M059J (cell line): ENCODE results near the gene TNK2. TPM values are rescaled to one million over a fixed set of nuclear protein-coding genes. Genes with fewer than 3 reads are reported as not detected.
"Not testable (repeated sequence)": the region's sequence is repeated elsewhere in the genome, so short reads cannot be mapped to it uniquely, and the experiment has no call there.

Experiments used
- DNase-seq: peaks from one replicate; pipeline ENCODE4 v3.0.0-alpha.2; 2012; ENCODE audit warnings: low read depth
- total RNA-seq: library from RNA; depleted of rRNA; stranded (reverse); fragments of >200 nt; shearing (Covaris generic); gene quantifications from 2 replicates; pipeline ENCODE4 v1.2.3, GENCODE V29; 2014

Gene TNK2
- total RNA-seq, 1 experiment from 2014 or later, result 13.9 TPM

- peak; percentile 89 for DNase-seq
Observed at GRCh38 chr3:195850857-195851543, 57.4 kb downstream of the TNK2 start.

DNA sequence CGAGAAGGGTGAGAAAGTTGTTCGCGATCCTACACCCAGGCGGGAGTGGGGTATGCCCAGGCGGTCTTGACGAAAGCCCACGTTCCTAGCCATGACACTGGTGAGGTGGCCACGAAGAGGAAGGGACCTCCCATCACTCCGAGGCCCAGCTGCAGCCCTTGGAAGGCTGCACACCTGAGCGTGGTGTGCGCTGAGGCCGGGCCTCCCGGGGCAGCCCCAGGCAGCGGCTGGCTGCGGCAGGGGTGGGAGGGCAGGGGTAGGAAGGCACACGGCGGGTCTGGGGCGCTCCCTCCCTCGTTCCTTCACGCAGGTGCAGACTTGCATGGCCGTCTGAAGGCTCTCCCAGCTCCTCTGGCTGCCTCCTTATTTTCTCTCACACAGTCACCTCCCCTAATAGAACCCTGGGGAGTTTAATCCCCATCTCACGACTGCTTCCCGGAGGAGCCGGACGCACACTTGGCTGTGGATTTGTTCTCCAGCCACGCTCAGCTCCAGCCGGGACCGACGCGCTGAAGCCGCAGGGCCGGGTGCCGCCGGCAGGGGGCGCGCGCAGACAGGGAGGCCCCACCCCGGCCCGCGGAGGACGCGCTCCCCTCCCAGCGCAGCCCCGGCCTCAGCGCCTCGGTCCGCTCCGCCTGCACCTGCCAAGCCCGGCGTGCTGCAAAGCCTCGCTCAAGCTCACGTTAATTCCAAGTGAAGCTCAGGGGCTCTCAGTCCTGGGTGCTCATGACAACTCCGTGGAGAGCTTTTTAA, 58.9 kb downstream of the TNK2 start:
- no peak for DNase-seq

GRCh38 chr3:195847055-195847950, 61.0 kb downstream of the TNK2 start:
- peak; percentile 96 for DNase-seq

DNA sequence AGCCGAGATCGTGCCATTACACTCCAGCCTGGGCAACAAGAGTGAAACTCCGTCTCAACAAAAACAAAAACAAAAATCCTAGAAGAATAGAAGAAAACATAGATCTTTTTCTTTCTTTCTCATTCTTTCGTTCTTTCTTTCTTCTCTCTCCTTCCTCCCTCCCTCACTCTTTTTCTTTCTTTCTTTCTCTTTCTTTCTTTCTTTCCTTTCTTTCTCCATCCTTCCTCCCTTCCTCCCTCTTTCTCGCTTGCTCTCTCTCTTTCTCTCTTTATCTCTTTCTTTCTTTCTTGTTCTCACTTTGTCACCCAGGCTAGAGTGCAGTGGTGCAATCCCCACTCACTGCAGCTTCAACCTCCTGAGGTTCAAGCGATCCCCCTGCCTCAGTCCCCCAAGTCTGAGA, 62.9 kb downstream of the TNK2 start:
- DNase-seq, result no peak

DNA sequence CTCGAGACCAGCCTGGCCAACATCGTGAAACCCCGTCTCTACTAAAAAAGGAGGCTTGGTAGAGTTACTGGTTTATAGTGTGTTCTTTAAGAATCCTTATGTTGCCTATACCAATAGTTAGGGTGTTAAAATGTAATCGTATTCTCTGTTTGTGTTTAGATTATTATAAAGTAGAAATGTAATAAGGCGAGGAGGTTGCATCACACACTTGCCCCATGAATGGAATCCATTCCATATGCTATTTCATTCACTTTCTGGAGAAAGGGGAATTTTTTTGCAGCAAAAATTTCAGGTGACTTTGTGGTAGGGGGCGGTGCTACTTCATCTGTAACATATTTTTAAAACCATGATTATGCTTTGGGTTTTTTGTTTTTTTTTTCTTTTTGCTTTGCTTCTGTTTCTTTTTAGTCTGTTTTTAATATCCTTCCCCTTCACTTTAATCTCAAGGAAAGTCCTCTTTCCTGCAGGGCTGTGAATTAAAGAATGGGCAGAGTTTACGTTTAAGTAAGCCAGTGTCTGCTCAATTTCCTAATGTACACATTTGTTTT, 63.6 kb downstream of the TNK2 start:
- no peak for DNase-seq

DNA sequence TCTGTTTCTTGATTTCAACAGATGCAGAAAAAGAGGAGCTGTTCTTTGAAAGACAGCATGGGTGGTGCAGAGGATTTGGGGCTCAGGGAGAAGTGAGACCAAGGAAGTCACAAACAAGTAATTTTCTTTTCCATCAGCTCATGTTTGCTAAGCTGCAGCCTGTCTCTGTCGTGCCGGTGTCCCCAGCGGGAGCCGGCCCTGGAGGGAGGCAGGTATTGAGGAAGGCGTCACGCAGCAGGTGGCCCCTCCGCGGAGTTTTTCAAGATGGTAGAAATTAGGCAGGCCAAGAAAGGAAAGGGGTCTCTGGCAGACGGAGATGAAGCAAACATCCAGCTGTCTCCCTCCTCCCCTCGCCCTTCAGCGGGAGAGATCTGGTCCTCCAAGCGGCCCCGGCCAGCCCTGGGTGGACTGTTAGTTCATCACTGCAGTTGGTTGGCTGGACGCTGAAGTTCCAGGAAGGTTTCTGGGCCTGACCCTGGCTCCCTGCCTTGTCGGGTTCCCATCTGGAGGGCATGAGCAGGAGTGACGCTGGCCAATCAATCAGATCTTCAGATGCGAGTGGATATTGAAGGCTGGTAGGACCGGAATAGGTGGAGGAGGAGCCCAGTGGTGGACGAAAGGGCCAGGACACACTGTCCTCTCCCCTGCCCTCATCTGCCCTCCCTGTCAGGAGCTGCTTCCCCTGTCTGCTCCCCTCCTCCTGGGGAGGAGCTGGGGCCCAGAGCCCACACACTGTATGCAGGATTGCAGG, 68.9 kb downstream of the TNK2 start:
- DNase-seq, result no peak

DNA sequence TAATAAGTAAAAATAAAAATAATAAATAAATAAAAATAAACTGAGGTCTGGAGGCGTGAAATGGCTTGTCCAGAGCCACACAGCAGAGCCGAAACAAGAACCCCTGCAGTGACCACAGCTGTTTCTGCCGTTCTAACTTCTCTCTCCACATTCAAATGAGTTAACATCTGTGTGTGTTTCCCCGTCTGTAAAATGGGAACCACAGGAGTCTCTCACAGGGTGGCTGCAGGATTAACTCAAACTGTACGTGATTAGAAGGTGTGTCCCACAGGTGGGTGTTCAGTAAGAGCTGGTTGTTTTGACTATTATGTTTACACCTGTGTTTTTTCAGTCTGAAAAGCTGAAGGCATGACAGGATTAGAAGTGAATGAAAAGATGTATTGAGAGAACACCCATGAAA, 69.6 kb downstream of the TNK2 start:
- no peak for DNase-seq

DNA sequence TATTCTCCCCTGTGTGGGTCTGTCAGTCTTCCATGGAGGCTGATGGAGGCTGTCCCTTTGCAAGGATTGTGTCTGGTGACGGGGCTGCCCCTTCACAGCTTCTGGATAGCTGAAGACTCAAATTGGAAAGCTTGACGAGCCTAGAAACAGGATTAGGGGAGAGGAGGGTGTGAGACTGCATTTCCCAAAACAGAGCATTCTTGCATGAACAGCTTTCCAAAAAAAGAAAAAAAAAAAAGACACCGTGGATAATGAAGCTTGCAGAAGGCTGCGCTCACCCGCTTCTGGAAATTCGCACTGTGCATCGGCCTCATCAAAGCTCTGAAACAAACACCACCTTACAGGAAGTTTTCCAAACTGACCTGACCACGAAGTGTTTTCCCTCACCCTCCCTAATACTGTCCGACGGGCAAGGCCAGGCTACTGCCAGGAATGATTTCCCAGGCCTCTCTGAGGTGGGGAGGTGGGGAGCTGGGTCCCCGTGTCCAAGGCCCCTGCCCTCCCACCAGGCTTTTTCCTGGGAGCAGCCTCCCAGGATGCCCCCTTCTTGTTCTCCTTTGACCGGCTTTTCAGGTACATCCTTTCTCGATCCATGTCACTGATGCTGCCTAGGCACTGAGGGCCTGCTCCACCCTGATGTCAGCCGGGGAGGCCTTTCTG, 71.7 kb downstream of the TNK2 start:
- DNase-seq, result no peak

DNA sequence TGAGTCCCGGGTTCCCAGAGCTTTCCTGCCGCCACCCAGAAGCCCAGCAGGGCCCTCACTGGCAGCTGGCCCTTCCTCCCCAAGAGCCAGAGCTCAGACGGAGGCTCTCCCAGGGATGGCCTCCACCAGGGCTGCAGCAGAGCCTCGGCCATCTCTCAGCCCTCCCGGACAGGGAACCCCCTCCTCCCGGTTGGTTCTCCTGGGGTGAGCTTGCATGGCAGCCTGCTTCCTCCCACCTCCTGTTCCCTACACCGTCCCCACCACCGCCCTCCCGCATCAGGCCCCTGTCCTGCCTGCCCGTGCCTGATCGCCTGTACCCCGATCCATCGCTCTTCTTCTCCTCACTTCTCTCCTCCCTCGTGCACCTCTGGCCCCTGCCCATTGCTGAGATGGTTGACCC, 72.6 kb downstream of the TNK2 start:
- no peak for DNase-seq

GRCh38 chr3:195834675-195835583, 73.4 kb downstream of the TNK2 start:
- no peak for DNase-seq

DNA sequence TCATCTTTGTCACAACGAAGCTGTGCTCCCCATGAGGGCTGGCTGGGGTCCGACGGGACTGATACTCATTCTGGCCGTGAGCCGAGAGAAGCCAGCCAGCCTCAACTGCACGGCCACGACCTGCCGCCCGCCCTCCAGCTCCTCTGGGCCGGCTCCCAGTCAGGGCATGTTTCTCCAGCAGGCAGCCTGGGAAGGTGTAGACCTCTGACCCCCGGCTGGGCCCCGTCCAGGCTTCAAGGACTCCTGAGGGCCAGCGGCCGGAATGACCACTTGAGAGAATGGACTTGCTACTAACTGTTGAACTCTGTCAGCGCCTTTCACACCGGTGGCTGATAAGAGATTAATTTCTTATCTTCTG, 78.5 kb downstream of the TNK2 start:
- DNase-seq, result no peak

DNA sequence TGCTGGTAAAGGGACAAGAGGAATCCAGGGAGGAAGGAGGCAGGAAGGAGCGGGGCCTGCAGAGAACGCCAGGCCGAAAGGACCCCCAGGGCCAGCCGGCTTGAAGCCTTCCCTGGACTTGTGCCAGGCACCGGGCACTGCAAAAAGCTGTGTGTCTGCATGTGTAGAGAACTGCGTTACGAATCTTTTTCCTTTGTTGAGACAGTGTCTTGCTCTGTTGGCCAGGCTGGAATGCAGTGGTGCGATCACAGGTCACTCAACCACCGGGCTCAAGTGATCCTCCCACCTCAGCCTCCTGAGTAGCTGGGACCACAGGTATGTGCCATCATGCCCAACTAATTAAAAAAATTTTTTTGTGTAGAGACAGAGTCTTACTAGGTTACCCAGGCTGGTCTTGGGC, 79.6 kb downstream of the TNK2 start:
- DNase-seq, result no peak

GRCh38 chr3:195825857-195826804, 82.2 kb downstream of the TNK2 start:
- no peak for DNase-seq

DNA sequence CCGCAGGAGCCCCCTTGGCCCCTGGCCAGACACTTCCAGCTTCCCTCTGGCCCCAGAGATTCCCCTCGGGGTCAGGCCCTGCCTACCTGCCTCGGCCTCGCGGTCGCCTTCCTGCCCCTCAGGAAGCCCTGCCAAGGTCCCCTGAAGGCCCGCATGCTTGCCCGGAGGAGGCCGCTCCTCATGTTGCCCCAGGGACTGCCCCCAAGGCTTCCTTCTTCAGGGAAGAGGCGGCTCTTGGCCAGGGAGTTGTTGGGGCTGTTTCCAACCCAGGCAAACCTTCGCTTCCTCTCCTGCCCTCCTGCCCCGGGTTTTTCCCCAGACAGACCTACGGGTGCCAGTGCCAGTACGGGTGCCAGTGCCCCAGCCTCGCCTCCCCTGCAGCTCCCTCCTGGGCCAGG, 83.2 kb downstream of the TNK2 start:
- DNase-seq, result no peak

DNA sequence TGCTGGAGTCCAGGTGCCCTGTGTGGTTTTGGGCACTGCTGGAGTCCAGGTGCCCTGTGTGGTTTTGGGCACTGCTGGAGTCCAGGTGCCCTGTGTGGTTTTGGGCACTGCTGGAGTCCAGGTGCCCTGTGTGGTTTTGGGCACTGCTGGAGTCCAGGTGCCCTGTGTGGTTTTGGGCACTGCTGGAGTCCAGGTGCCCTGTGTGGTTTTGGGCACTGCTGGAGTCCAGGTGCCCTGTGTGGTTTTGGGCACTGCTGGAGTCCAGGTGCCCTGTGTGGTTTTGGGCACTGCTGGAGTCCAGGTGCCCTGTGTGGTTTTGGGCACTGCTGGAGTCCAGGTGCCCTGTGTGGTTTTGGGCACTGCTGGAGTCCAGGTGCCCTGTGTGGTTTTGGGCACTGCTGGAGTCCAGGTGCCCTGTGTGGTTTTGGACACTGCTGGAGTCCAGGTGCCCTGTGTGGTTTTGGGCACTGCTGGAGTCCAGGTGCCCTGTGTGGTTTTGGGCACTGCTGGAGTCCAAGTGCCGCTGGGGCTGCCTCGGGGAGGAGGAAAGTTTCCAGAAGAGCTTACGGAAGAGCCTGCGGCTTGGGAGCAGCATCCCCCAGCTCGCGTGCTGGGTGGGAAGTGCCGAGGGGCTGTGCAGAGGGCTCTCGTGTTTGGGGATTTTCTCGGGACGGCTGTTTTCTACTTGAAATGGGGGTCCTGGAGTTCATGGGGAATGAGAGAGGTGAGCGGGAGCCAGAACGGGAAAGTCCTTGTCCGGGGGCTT, 83.7 kb downstream of the TNK2 start:
- DNase-seq, result not testable (repeated sequence)

DNA sequence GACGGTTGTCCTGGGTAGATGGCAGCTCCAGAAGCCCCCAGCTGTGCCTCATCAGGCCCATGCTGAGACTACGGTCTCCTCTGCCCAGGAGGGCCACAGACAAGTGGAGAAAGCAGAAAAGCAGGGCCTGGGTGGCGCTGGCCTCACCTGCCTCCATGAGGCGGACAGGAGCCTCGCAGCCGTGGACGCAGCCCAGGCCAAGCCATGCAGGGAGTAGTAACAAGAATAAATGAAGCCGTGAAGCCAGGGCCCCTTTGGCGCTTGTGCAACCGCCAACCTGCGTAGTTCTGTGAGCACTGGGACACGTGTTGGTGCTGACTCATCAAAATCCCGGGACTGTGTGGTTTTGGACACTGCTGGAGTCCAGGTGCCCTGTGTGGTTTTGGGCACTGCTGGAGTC, 84.4 kb downstream of the TNK2 start:
- DNase-seq, result peak; percentile 83

DNA sequence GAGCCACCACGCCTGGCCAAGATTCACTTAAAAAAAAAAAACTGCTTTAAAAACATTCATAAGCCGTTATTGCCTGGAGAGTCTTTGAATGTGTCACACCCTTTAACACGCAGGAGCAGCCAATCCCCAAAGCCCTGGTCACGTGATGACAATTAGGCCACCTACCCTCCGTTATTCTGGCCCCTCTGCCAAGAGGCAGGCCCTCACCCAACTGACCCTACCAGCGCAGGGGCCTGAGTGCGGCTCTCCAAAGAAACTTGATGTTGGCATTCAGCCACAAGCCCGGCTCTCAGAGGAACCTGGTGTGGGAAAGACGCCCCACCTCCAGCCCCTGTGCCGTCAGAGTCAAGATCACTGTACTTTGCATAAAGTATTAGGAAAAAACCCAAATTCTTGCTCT, 85.1 kb downstream of the TNK2 start:
- DNase-seq, result peak; percentile 34

DNA sequence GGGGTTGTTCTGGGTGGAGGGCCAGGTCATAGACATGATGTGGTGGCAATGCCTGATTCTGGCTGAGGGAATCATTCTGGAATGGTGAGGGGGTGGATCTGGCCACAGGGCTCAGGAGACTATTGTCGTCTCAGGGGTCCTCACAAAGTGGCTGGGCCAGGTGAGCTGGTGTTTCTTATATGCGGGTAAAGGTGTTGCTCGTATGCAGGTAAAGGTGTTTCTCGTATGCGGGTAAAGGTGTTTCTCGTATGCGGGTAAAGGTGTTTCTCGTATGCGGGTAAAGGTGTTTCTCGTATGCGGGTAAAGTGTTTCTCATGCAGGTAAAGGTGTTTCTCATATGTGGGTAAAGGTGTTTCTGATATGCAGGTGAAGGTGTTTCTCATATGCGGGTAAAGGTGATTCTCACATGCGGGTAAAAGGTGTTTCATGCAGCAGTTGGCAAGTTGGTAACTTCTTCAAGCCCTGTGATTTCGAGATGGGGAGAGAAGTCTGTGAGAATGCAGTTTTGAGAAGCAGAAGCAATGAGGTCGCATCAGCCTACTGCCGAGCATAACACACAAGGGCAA, 86.1 kb downstream of the TNK2 start:
- DNase-seq, result no peak
